ENCODE data around the gene OR56B1. TPM values are rescaled to one million over a fixed set of nuclear protein-coding genes. Genes with fewer than 3 reads are reported as not detected.
"Not testable (repeated sequence)": the region's sequence is repeated elsewhere in the genome, so short reads cannot be mapped to it uniquely, and the experiment has no call there.

Gene OR56B1
- total RNA-seq, 2 donors from 2014 or later = not detected

DNA sequence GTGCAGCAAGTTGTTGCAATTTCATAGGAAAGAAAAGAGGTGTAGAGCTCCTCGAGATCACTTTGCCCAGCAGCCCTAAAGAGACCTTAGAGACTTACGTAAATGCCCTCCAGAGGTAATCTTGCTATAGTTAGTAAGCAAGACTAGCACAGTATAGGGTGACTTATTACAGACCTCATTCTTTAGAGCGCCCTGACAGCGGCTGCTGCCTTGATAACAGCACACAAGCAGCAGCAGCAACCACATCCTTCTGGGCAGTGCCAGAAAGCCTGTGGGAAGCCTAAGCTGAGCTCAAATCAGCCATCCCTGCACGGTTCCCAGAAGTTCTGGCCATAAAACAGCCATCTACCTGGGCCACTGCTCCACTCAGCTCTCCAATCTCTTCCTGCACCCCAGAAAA, 22.6 kb upstream of the OR56B1 start:
- Histone ChIP-seq H3K9me3 (no peaks in the 10 kb centered on the region), H3K4me1 (no peaks in the 10 kb centered on the region), H3K36me3 (no peaks in the 10 kb centered on the region), H3K9ac (ENCODE audit: low read depth in 2 of 2, low read length in 2 of 2) (no peak overlapping the region), H3K27me3 (no peaks in the 10 kb centered on the region), H3K4me3 (no peak overlapping the region), H3K27ac (no peak overlapping the region)
- DNase-seq = no peak
- TF ChIP-seq, protein P1, sequence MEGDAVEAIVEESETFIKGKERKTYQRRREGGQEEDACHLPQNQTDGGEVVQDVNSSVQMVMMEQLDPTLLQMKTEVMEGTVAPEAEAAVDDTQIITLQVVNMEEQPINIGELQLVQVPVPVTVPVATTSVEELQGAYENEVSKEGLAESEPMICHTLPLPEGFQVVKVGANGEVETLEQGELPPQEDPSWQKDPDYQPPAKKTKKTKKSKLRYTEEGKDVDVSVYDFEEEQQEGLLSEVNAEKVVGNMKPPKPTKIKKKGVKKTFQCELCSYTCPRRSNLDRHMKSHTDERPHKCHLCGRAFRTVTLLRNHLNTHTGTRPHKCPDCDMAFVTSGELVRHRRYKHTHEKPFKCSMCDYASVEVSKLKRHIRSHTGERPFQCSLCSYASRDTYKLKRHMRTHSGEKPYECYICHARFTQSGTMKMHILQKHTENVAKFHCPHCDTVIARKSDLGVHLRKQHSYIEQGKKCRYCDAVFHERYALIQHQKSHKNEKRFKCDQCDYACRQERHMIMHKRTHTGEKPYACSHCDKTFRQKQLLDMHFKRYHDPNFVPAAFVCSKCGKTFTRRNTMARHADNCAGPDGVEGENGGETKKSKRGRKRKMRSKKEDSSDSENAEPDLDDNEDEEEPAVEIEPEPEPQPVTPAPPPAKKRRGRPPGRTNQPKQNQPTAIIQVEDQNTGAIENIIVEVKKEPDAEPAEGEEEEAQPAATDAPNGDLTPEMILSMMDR (IDR thresholded peaks at IDR 0.05) = no peak
- intact Hi-C loops (cut with DNase I) = no loop called here

DNA sequence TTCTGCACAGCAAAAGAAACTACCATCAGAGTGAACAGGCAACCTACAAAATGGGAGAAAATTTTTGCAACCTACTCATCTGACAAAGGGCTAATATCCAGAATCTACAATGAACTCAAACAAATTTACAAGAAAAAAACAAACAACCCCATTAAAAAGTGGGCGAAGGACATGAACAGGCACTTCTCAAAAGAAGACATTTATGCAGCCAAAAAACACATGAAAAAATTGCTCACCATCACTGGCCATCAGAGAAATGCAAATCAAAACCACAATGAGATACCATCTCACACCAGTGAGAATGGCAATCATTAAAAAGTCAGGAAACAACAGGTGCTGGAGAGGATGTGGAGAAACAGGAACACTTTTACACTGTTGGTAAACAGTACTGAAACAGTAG, 19.7 kb upstream of the OR56B1 start:
- DNase-seq; H3K4me1 ChIP-seq; intact Hi-C loops (cut with DNase I); H3K9ac ChIP-seq (ENCODE audit: low read depth in 2 of 2, low read length in 2 of 2); H3K27ac ChIP-seq; H3K4me3 ChIP-seq; H3K27me3 ChIP-seq; H3K9me3 ChIP-seq; H3K36me3 ChIP-seq: not testable (repeated sequence)

DNA sequence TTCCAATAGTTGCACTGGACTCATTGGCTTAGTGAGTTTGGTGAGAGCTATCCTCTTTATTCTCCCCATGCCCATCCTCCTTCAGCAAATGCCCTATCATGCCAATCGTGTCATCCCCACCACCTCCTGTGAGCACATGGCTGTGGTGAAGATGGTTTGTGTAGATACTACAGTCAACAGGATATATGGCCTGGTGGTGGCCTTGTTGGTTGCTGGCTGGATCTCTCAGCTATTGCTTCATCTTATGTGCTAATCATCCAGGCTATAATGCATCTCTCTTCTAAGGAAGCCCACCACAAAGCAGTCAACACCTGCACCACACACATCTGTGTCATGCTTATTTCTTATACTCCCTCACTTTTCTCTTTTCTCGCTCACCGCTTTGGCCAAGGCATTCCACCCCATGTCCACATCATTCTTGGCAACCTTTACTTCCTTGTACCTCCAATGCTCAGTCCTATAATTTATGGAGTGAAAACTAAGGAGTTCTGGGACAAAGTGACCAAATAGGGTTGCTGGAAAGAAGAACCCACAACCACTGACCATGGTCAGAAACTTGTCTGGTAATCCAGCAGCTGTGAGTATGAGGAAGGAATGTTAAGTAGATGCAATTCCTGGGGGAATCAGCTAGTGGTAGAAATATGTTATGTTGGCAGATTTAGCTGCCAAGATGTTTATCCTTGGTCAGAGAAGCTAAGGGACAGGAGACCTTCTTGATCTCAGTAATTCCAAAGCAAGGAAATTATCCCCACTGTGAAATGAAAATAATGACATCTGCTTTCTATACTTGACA, 16.3 kb upstream of the OR56B1 start:
- Histone ChIP-seq H3K4me3 (no peak overlapping the region), H3K4me1 (no peaks in the 10 kb centered on the region), H3K9me3 (no peaks in the 10 kb centered on the region), H3K9ac (ENCODE audit: low read depth in 2 of 2, low read length in 2 of 2) (no peak overlapping the region), H3K27me3 (no peaks in the 10 kb centered on the region), H3K27ac (no peak overlapping the region), H3K36me3 (no peaks in the 10 kb centered on the region)
- intact Hi-C loops (cut with DNase I) = no loop called here
- TF ChIP-seq, protein P1 (IDR thresholded peaks at IDR 0.05) = no peak
- no peak for DNase-seq

DNA sequence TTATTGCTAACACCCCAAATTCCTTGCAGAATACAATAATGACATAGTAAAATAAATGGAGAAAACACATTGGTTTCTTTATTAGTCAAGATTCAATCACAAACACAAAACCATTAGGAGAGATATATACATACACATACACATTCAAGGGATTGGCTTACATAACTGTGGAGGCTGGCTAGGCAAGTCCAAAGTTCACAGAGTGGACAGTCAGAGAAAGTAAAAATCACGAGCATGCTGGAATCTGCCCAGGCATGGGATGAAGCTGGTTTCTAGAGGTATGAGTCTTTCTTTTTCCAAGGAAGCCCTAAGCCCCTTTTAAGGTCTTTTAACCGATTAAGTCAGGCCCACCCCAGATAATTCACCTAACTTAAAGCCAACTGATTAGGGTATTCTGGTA, 13.6 kb upstream of the OR56B1 start:
- intact Hi-C loops (cut with DNase I) = no loop called here
- no peaks in the 10 kb centered on the region for H3K9me3 ChIP-seq
- no peak overlapping the region for H3K4me3 ChIP-seq
- no peaks in the 10 kb centered on the region for H3K36me3 ChIP-seq
- H3K27me3 ChIP-seq = no peaks in the 10 kb centered on the region
- no peak for DNase-seq
- no peak overlapping the region for H3K27ac ChIP-seq
- no peak overlapping the region for H3K9ac ChIP-seq (ENCODE audit: low read depth in 2 of 2, low read length in 2 of 2)
- H3K4me1 ChIP-seq = no peaks in the 10 kb centered on the region
- TF ChIP-seq, protein P1 (IDR thresholded peaks at IDR 0.05) = no peak

DNA sequence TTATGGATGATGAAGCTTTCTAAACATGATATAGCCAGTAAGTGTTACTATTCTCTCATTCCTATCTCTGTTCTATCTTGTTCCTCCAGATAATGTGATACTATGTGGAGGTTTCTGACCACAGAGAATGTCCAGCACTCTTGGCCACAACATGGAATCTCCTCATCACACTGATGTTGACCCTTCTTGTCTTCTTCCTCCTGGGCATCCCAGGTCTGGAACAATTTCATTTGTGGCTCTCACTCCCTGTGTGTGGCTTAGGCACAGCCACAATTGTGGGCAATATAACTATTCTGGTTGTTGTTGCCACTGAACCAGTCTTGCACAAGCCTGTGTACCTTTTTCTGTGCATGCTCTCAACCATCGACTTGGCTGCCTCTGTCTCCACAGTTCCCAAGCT, 9.9 kb upstream of the OR56B1 start:
- H3K4me3 ChIP-seq = no peak overlapping the region
- TF ChIP-seq, protein P1 (IDR thresholded peaks at IDR 0.05) = no peak
- H3K4me1 ChIP-seq = no peaks in the 10 kb centered on the region
- H3K9me3 ChIP-seq = no peaks in the 10 kb centered on the region
- H3K9ac ChIP-seq (ENCODE audit: low read depth in 2 of 2, low read length in 2 of 2) = no peak overlapping the region
- DNase-seq = no peak
- intact Hi-C loops (cut with DNase I) = no loop called here
- no peaks in the 10 kb centered on the region for H3K36me3 ChIP-seq
- no peak overlapping the region for H3K27ac ChIP-seq
- H3K27me3 ChIP-seq = no peaks in the 10 kb centered on the region

DNA sequence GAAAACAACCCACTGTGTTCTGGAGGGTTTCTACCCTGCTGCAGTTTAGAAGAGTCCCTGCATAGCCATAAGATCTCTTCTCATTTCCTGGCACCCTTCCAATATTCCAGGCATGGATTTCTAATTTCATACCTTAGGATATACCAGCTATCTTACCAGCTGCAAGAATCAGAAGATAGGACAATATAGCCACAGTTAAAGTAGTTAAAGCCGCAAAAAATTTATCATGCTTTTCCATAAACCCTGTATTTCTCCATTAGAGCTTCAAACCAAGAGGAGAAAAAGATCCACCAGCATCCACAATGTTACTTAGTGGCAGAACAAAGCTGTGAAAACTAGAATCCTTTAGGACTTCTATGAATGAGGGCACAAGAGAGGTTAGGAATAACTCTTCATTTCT, 8.6 kb upstream of the OR56B1 start:
- DNase-seq = no peak
- no peaks in the 10 kb centered on the region for H3K4me1 ChIP-seq
- H3K36me3 ChIP-seq = no peaks in the 10 kb centered on the region
- no peaks in the 10 kb centered on the region for H3K27me3 ChIP-seq
- H3K27ac ChIP-seq = no peak overlapping the region
- H3K9me3 ChIP-seq = no peaks in the 10 kb centered on the region
- TF ChIP-seq, protein P1 (IDR thresholded peaks at IDR 0.05) = no peak
- no peak overlapping the region for H3K4me3 ChIP-seq
- no peak overlapping the region for H3K9ac ChIP-seq (ENCODE audit: low read depth in 2 of 2, low read length in 2 of 2)
- intact Hi-C loops (cut with DNase I) = no loop called here
